GM19467 (cell line): ENCODE measurements around the gene CAMK2N1.

ENCODE experiments used
- ATAC-seq: cut with Tn5 transposase; IDR thresholded peaks from one replicate; pipeline ENCODE4 v1.9.1; 2021; ENCODE audit warnings: mild to moderate bottlenecking, moderate library complexity; ENCODE audit not compliant: unreplicated experiment

Gene CAMK2N1

DNA sequence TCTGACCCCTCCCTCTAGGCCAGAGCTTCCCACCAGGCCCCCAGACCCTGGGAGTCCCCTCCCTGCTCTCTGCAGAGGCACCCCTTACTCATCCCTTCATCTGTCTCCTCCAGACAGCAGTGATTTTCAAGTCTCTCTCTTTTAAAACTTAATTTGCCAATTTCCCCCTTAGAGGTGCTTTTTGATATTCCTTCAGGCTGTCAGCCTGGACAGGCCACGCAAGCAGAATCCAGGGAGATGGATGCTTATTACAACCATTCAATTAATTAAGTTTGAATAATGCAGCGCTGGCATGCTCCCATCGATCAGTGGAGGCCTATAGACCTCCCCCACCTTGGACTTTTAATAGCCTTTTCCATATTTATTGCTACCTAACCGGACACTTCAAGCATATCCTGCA is 6.2 kb downstream of the CAMK2N1 start:
- no peak for ATAC-seq

DNA sequence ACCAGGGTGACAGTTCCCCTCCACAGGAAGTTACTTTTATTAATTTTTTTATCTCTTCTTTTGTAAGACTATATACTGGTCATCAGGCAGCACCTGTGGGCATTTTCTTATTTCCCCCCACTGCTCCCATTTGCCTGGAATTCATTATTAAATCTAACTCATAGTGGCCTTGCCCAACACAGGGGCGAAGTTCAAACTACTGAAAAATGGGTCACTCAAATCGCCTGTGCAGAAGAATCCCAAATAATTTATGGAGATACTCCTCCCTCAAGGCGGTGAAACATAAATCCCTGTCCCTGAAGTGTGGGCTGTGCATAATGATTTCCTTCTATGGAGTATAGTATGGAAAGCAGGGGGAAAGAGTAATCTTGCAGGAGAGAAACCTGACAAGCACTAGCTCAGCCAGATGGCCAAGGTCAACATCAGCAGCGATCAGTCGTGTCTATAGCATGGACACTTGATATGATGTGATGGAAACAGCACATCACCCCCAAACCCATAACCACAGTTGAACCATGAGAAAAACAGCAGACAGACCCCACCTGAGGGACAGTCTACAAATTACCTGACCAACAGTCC is 7.9 kb downstream of the CAMK2N1 start:
- ATAC-seq: no peak

DNA sequence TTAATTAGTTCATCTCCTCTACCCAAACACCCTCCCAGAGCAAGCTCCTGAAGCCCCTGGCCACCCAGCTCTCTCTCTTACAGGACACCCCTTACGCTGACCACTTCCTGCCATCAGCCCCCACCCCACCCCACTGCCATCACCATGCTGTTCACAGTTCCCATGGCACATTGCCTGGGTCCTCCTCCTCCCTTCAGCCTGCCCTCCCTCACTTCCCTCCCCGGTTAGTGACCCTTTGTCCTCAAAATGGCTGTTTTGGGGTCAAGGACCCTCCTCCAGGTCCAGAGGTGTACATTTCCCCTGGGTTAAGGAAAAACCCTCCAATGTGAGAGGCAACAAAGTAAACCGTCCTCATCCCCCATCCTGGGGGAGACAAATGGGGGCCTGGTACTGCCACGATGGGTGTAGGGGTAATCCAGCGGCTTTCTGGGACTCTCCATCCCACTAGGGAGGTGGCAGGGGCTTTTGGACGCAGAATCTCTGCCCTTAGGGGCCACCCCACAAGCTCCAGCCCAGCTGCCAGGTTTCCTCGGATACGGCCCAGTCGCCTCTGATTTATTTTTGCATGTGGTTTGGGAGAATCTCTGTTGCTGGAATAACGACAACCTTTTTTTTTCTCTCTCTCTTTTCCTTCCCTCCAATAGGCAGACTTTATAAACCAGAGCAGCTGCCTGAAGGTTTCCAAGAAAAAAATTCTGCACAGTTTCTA is 8.5 kb downstream of the CAMK2N1 start:
- ATAC-seq: no peak

DNA sequence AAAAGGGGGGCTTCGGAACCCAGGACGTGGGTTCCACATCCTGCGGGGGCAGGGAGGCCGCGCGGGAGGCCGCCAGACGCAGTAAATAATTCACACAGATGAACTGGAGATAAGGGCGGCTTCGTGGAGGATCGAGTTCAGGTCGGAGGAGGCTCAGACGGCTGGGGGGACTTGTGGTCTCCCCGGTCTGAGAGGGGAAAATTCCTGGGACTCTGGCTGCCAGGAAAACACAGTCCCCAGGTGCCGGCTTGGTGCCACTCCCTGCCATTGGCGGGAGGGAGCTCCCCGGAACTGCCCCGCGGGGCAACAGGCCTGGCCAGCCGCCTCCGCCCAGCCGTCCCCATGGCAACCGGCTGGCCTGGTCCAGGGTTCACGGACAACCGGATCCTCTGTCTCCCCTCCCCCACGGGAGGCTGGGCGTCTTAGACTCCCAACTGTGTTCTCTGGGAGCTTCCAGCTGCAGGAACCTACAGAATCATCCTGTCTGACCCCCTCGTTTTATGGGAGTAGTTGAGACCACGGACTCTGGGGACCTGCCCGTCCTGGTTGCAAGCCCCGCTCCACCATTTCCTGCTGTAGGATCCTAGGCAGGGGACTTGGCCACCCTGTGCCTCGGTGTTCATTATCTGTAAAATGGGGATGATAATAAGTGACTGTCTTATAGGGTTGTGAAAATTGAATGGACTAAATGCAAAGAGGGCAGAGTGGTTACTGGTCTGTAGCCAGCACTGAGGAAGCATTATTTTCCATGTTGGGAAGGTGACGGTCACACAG is 9.6 kb downstream of the CAMK2N1 start:
- no peak for ATAC-seq

DNA sequence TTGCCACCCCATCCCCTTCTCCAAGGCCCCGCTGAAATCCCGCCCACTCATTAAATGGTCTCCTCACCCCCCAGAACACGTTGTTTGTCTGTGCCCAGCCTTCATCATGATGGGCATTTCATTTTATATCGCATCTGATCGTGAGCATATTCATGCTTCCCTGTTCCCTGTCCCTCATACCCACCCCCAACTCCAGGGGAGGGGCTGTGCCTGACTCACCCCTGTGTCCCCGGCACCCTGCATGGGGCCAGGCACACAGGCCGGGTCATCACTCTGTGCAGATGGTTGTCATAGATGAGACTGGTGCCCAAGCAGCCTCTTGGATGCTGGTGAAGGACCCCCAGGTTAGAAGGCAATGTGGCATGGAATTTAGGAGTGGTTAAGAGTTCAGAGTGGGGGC is 11.0 kb downstream of the CAMK2N1 start:
- ATAC-seq: no peak

DNA sequence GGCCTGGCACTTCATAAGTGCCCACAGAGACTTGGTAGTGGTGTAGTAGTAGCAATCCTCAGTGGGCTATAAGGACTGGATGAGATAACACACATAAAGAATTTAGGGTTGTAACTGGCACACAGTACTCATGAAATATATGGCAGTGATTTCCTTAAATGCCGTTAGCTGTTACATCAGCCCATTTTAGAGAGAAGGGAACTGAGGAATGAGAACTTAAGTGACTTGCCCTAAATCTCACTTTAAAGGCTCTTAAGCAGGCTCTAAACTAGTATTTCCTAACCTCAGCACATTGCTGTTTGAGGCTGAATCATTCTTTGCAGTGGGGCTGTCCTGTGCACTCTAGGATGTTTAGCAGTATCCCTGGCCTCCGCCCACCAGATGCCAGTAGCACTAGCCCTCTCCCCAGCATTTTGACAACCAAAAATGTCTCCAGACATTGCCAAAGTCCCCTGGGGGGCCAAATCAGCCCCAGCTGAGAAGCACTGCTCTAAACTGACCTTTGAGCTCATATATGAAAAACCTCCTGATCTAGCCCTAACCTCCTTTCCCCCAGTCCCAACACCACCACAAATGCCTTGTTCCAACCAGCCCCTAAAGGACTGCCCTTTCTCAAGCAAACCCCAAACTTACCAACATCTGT is 11.6 kb downstream of the CAMK2N1 start:
- ATAC-seq: no peak

DNA sequence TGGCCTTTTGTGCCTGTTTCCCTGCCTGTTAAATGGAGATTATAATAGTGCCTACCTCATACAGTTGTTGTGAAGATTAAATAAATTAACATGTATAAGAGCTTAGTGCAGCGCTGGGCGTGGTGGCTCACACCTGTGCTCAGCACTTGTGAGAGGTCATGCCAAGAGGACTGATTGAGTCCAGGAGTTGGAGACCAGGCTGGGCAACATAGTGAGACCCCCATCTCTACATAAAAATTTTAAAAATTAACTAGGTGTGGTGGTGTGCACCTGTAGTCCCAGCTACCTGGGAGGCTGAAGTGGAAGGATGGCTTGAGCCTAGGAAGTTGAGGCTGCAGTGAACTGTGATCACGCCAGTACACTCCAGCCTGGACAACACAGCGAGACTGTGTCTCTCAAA is 12.1 kb downstream of the CAMK2N1 start:
- ATAC-seq: no peak

DNA sequence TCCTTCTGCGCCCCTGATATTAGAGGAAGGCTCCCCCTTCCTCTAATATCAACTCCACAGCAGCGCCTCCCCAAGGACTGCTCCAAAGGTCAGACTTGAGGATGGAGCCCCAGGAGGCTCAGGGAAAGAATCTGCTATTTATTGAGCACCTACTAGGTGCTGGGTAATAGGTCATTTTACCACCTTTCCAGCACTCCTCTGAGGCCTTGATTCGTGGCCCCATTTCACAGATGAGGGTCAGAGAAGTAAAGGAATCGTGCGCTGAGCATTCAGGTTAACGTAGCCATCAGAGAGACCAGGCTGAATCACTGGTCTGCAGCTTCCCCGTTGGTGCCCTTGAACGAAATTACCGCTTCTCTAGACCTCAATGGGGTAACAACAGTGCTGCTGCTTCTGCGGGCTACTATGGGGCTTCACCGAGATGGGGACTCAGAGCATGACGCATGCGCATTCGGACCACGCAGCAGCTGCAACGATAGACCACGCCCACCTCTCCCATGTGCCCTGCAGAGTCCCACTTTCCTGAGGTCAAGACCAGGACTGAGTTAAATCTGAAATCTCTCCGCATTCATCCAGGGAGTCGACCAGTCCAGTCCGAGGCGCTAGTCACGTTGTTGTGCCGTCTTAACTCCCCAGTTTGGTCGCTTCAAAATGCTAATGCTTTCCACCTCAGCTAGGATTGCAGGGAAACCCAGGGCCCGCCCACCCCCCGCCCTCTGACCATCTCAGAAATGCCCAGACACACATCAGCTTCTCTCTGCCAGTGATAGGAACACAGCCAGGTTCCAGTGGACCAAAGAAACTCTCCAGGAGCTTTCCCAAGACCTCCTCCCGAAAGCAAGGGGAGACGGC is 12.9 kb downstream of the CAMK2N1 start:
- no peak for ATAC-seq

DNA sequence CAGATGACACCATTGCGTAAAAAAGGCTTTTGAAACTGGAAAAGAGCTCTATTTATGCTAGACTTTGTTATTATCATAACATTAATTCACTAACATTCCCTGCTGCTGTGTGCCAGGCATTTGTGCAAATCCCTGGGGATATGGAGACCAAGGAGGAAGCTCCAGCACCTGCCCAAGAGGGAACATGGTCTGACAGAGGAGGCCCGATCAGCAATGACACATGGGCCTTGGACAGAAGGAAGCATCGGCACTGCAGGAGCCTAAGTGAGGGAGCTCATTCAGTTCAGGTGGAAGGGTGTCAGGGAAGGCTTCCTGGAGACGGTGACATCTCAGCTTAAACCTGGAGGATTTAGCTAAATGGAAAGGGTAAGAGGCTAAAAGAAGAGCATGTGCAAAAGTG is 13.9 kb downstream of the CAMK2N1 start:
- ATAC-seq: no peak

DNA sequence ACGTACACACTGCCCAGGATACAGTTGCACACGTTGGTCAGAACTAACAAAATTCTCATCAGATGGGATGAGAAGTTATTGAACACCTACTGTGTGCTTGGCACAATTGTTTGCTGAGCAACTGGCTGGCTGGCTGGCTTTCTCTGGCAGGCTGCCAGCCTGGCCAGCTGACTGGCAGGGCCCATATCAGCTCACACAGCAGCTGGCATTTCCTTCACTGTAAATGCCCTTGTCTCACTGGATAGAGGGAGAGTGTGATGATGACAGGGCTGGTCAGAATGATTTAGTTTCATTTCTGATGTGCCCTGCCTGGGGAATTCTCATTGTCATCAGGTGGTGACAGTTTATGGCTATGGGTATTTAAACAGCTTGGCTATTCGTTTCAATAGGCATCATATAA is 15.8 kb downstream of the CAMK2N1 start:
- no peak for ATAC-seq

DNA sequence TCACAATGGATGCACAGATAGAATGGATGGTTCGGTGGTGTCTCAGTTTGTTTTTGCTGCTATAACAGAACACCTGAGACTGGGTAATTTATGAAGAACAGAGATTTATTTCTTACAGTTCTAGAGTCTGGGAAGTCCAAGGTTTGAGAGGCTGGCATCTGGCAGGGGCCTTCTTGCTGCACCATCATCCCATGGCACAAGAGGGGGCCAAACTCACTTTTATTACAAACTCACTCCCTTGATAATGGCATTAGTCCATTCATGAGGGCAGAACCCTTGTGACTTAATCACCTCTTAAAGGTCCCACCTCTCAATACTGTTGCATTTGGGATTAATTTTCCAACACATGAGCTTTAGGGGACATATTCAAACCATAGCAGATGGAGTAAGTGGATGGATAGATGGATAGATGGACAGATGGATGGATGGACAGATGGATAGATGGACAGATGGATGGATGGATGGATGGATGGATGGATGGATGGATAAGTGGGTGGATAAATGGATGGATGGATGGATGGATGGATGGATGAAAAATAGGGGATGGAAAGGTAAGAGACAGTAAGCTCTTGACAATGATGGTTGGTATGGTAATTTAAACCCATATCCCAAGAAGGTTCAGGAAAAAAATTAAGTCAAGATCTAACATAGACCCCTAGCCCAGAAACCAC is 16.5 kb downstream of the CAMK2N1 start:
- ATAC-seq: no peak

DNA sequence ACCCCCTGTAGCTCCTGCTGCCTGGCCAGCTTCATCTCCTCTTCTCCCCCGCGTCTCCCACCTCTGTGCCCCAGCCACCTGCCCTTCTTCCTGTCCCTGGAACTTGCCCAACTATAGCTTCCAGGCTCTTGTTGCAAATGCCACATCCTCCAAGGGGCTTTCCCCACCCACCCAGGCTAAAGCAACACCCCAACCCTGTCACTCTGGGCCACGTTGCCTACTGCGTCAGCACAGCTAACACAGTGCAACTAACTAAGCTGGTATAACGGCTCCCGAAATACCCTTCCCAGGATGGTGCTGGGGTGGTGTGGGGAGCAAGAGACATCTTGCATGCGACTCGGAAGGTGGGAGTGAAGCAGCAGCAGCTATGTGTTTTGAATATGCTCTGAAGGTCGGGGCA is 19.7 kb downstream of the CAMK2N1 start:
- ATAC-seq: no peak

DNA sequence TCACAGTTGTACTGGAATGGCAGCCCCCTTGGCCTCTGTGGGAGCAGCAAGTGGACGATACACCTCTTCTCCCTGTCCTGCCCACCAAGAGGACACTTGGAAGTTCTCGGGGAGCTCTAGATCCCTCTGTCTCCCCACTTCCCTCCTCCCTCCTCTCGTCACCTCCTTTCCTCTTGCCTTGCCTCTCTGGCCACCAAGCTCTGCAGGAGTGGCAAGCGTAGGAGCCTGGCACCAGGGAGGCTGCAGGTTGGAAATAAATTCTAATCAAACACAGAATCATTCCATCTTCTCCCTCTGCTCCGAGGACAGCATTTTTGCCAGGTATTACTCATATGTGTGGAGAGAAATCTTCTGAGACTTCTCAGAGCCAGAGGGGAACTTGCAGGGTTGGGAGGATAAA is 20.8 kb downstream of the CAMK2N1 start:
- ATAC-seq: no peak

DNA sequence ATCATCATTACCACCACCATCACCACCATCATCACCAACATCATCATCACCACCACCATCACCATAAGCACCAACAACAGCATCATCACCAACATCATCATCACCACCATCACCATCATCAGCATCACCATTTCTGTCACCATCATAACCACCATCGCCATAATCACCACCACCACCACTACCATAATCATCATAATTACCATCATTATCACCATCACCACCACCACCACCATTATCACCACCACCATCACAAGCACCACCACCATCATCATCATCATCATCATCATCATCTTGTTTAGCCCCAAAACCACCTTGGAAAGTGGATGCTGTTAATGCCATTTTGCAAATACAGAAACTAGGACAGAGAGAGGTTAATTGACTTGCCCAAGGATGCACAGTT is 22.5 kb downstream of the CAMK2N1 start:
- ATAC-seq: no peak

DNA sequence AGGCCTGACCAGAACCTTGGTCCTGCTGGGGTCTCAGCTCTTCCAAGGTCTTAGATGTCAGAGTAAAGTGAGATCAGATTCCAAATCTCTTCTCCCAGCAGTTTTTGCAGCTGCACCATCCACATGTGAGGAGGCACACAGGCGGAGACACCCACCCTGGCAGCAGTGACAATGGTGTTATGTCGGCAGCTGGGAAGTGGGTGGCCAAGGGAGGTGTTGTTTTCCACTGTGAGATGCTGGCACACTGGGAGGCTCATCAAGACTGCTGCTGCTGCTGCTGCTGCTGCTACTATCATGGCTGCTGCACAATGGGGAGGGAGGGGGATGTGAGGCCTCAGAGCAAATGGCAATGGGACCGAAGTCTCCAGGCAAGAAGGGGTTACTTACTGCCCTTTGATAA is 23.6 kb downstream of the CAMK2N1 start:
- no peak for ATAC-seq

DNA sequence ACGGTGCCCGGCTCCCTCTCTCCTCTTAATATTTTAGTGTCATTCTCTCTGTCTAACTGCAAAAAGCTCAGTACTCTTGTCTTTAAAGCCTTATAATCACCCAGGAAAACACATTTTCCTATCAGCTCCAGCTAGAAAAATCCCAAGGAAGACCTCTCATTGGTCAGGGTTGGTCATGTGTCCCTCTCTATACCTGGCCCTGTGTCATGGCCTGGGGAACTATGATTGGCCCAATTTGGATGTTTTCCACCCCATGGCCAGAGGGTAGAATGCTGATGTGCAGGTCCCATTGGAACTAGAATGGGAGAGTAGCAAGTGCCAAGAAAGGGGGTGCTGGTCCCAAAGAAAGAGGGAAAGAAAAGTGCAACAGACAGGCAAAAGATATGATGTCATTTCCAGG is 27.3 kb downstream of the CAMK2N1 start:
- no peak for ATAC-seq

DNA sequence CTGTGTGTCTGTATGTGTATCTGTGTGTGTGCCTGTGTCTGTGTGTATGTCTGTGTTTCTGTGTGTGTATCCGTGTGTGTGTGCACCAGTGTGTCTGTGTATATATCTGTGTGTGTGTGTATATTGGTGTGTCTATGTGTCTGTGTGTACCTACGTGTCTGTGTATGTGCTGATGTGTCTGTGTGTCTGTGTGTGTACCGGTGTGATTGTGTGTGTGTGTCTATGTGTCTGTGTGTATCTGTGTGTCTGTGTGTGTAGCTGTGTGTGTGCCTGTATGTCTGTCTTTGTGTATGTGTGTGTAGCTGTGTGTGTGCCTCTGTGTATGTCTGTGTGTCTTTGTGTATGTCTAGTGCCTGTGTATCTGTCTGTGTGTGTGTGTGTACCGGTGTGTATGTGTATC is 32.0 kb downstream of the CAMK2N1 start:
- no peak for ATAC-seq

DNA sequence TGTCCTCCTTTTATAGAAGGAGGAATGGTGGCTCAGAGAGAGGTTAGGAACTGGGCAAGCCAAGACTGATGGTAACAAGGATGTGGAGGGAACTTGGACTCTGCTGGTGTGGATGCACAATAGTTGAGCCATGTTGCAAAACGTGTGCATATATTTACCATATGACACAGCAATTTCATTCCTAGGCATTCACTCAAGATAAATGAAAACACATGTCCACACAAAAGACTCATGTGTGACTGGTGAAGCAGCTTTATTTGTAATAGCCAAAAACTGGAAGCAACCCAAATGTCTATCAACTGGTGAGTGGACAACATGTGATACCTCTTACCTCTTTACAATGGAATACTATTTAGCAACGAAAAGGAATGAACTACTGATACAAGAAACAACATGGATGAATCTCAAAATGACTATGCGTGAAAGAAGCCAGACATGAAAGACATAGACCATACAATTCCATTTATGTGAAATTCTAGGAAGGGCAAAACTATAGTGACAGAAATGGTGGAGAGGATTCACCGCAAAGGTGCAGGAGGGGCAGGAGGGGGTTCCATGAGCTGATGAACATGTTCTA is 36.2 kb downstream of the CAMK2N1 start:
- no peak for ATAC-seq

DNA sequence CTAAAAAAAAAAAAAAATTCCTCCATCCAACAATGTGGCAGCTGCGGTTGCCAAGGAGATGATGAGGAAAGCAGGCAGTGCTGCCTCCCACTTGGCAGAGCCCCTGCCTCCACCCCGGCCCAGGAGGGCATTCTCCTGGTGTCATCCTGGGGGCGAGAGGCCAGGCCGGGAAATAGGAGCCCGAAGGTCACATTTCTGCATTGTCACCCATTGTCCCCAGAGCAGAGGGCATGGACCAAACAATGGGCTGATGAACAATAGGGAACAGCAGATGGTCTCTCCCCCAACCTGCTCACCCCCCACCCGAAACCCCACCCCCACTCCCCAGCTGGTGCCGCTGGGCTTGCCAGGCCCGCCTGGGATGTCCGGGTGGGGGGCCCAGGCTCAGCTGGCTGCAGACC is 37.3 kb downstream of the CAMK2N1 start:
- no peak for ATAC-seq

DNA sequence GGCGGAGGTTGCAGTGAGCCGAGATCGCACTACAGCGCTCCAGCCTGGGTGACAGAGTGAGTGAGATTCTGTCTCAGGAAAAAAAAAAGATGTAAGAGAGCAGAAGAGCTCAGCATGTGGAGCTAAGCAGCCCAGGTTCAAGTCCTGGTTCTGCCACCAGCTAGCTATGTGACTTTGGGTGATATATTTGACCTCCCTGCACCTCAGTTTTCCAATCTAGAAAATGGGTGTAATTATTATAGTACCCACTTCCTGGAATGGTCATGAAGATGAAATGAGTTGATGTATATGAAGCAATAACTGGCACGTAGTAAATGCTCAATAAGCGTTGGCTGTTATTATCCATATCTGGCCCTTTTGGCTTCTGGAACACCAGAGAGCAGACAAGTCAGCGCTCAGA is 38.2 kb downstream of the CAMK2N1 start:
- no peak for ATAC-seq
